SU-DHL-6 (cell line): ENCODE results near the gene KIF5B.
"Not testable (repeated sequence)": the region's sequence is repeated elsewhere in the genome, so short reads cannot be mapped to it uniquely, and the experiment has no call there.

Experiments
- CTCF ChIP-seq: fragments of 200-600 bp; sonication (generic); IDR thresholded peaks from one replicate; pipeline ENCODE4 v1.5.1; 2017; ENCODE audit warnings: antibody characterized with exemption, mild to moderate bottlenecking, low read length, moderate library complexity; ENCODE audit not compliant: insufficient read depth, poor library complexity, severe bottlenecking
- EZH2phosphoT487 ChIP-seq: fragments of 200-600 bp; sonication (generic), shearing (Covaris generic); conservative IDR thresholded peaks from 2 replicates; pipeline ENCODE4 v1.6.1; 2018; ENCODE audit warnings: mild to moderate bottlenecking, antibody characterized with exemption, low read length, moderate library complexity, mixed read lengths

GRCh38 chr10:32098566-32099259, 42.5 kb upstream of the KIF5B start:
- TF ChIP-seq CTCF, EZH2phosphoT487: not testable (repeated sequence)
